Tibial artery (tissue), 4 donors: Measurements from ENCODE around the gene PTPRN2.
"Not testable (repeated sequence)": the region's sequence is repeated elsewhere in the genome, so short reads cannot be mapped to it uniquely, and the experiment has no call there.

Source experiments
- DNase-seq, 2 donors: peaks; one replicate each; pipeline ENCODE4 v3.0.0-alpha.2; 2019
- H3K27ac ChIP-seq, 2 donors: fragments of 200-600 bp; sonication (generic) in 1 of 2; 1 replicate in 1 of 2; 2 replicates in 1 of 2; pipeline ENCODE4 v1.5.1; 2018 to 2019; ENCODE audit warnings: mild to moderate bottlenecking in 1 of 2
- H3K27me3 ChIP-seq, 2 donors: fragments of 200-600 bp; sonication (generic) in 1 of 2; one replicate each; pipeline versions ENCODE4 v1.5.1 to v1.6.0; 2016 to 2019
- H3K36me3 ChIP-seq, 3 donors: fragments of 200-600 bp; sonication (generic) in 2 of 3; one replicate each; pipeline ENCODE4 v1.5.1; 2016 to 2019; ENCODE audit warnings: mild to moderate bottlenecking in 2 of 3
- H3K4me1 ChIP-seq, 4 donors: fragments of 200-600 bp; sonication (generic) in 2 of 4; 1 replicate in 3 of 4; 2 replicates in 1 of 4; pipeline ENCODE4 v1.5.1; 2016 to 2019
- H3K4me3 ChIP-seq, 2 donors: fragments of 200-600 bp; sonication (generic) in 1 of 2; 1 replicate in 1 of 2; 2 replicates in 1 of 2; pipeline ENCODE4 v1.5.1; 2018 to 2019; ENCODE audit warnings: mild to moderate bottlenecking in 2 of 2
- H3K9me3 ChIP-seq, 3 donors: fragments of 200-600 bp; sonication (generic) in 1 of 3; one replicate each; pipeline ENCODE4 v1.5.1; 2016 to 2019
- CTCF ChIP-seq, 2 experiments: fragments of 200-600 bp in 1 of 2; fragments of 450-650 bp in 1 of 2; IDR thresholded peaks; one replicate each; pipeline ENCODE4 v1.5.1; 2017 to 2019; ENCODE audit warnings: antibody characterized with exemption in 2 of 2, mild to moderate bottlenecking in 1 of 2, moderate library complexity in 1 of 2
- intact Hi-C: fragments of 100-400 bp; cut with DNase I; formaldehyde crosslinking; loops from one replicate; pipeline ENCODE4 v1.15.0; 2023; ENCODE audit warnings: low total_unique reads

PTPRN2 gene

GRCh38 chr7:158351481-158351880 lies 236.1 kb downstream of the PTPRN2 start:
- peaks cover 0 to 2% of the 10 kb centered on the region in 2 donors for H3K27me3 ChIP-seq
- peak in 1 of 2 donors; percentile 13 for DNase-seq
- no peak for TF ChIP-seq CTCF (IDR thresholded peaks at IDR 0.05)
- peaks cover 0 to 14% (median 0%) of the 10 kb centered on the region in 3 donors for H3K9me3 ChIP-seq
- intact Hi-C loops: no loop called here
- H3K4me1 ChIP-seq: no peaks in the 10 kb centered on the region
- no peak overlapping the region for H3K4me3 ChIP-seq
- no peaks in the 10 kb centered on the region for H3K36me3 ChIP-seq
- H3K27ac ChIP-seq: no peak overlapping the region

GRCh38 chr7:158351051-158351450 lies 236.6 kb downstream of the PTPRN2 start:
- no peak overlapping the region for H3K27ac ChIP-seq
- intact Hi-C loops: no loop called here
- DNase-seq: peak in 1 of 2 donors; percentile 50
- no peak for TF ChIP-seq CTCF (IDR thresholded peaks at IDR 0.05)
- no peaks in the 10 kb centered on the region for H3K36me3 ChIP-seq
- H3K4me1 ChIP-seq: no peaks in the 10 kb centered on the region
- peaks cover 0 to 2% of the 10 kb centered on the region in 2 donors for H3K27me3 ChIP-seq
- H3K4me3 ChIP-seq: no peak overlapping the region
- peaks cover 0 to 14% (median 0%) of the 10 kb centered on the region in 3 donors for H3K9me3 ChIP-seq

GRCh38 chr7:158350166-158350900 lies 237.3 kb downstream of the PTPRN2 start:
- peaks cover 0 to 9% (median 0%) of the 10 kb centered on the region in 3 donors for H3K9me3 ChIP-seq
- no peaks in the 10 kb centered on the region for H3K4me1 ChIP-seq
- no peaks in the 10 kb centered on the region for H3K36me3 ChIP-seq
- no peak overlapping the region for H3K4me3 ChIP-seq
- TF ChIP-seq CTCF (IDR thresholded peaks at IDR 0.05): no peak
- DNase-seq: peak in 1 of 2 donors; percentile 46
- peaks cover 0 to 2% of the 10 kb centered on the region in 2 donors for H3K27me3 ChIP-seq
- H3K27ac ChIP-seq: no peak overlapping the region
- intact Hi-C loops: no loop called here

GRCh38 chr7:158348446-158348845 lies 239.2 kb downstream of the PTPRN2 start:
- intact Hi-C loops: no loop called here
- Histone ChIP-seq H3K9me3 (no peaks in the 10 kb centered on the region), H3K4me3 (no peak overlapping the region), H3K36me3 (no peaks in the 10 kb centered on the region), H3K27me3 (peaks cover 0 to 2% of the 10 kb centered on the region in 2 donors), H3K4me1 (no peaks in the 10 kb centered on the region), H3K27ac (no peak overlapping the region)
- peak in 1 of 2 donors; percentile 7 for DNase-seq
- no peak for TF ChIP-seq CTCF (IDR thresholded peaks at IDR 0.05)

GRCh38 chr7:158348039-158348438 lies 239.6 kb downstream of the PTPRN2 start:
- H3K4me1 ChIP-seq, H3K9me3 ChIP-seq, H3K4me3 ChIP-seq, DNase-seq, H3K36me3 ChIP-seq, intact Hi-C loops, H3K27ac ChIP-seq, H3K27me3 ChIP-seq: not testable (repeated sequence)

- Histone ChIP-seq H3K36me3 (no peaks in the 10 kb centered on the region), H3K27ac (no peak overlapping the region), H3K4me3 (no peak overlapping the region), H3K9me3 (no peaks in the 10 kb centered on the region), H3K4me1 (no peaks in the 10 kb centered on the region), H3K27me3 (peaks cover 0 to 2% of the 10 kb centered on the region in 2 donors)
- TF ChIP-seq CTCF (IDR thresholded peaks at IDR 0.05): no peak
- DNase-seq: peak in 1 of 2 donors; percentile 24
- intact Hi-C loops: no loop called here
Observed at GRCh38 chr7:158345731-158346130, 241.9 kb downstream of the PTPRN2 start.
